COLO668 (cell line): Measurements from ENCODE around the gene CADPS.

Experiments used
- DNase-seq: peaks from one replicate; lab custom pipeline; 2025; ENCODE audit not compliant: unreplicated experiment; lab: John Stamatoyannopoulos, UW

CADPS gene

GRCh38 chr3:62364191-62364590, 511.0 kb downstream of the CADPS start:
- no peak for DNase-seq

- no peak for DNase-seq
Measured at GRCh38 chr3:62363275-62363674, 511.9 kb downstream of the CADPS start.

- no peak for DNase-seq
Measured at GRCh38 chr3:62361824-62362223, 513.4 kb downstream of the CADPS start.

GRCh38 chr3:62361261-62361660, 514.0 kb downstream of the CADPS start:
- no peak for DNase-seq

GRCh38 chr3:62359531-62359930, 515.7 kb downstream of the CADPS start:
- DNase-seq, result no peak

- no peak for DNase-seq
Measured at GRCh38 chr3:62356356-62356755, 518.9 kb downstream of the CADPS start.

- no peak for DNase-seq
Measured at GRCh38 chr3:62355703-62356102, 519.5 kb downstream of the CADPS start.
